H1 (cell line): ENCODE data around the gene APAF1. TPM values are rescaled to one million over a fixed set of nuclear protein-coding genes. Genes with fewer than 3 reads are reported as not detected.

ENCODE experiments used
- CTCF ChIA-PET: fragments of 300-600 bp; sonication (Branson Sonifier 250); formaldehyde crosslinking; loops from one replicate; lab custom pipeline; 2021; ENCODE audit not compliant: partially characterized antibody; lab: Charles Lee
- POLR2A ChIA-PET: fragments of 300-600 bp; sonication (Branson Sonifier 250); formaldehyde crosslinking; loops from one replicate; lab custom pipeline; 2021; ENCODE audit warnings: inconsistent platforms; ENCODE audit not compliant: partially characterized antibody; lab: Charles Lee
- DNase-seq, 2 experiments: peaks; one replicate each; pipeline versions ENCODE4 v3.0.0 to v3.0.0-alpha.2; 2010 to 2022; ENCODE audit warnings: low spot score in 2 of 2, low read depth in 1 of 2, mixed read lengths in 1 of 2
- FAIRE-seq: peaks from 2 replicates; lab custom pipeline; 2011; peaks lifted over from hg19 to GRCh38; lab: Jason Lieb, UNC
- H2AFZ ChIP-seq: 2 replicates; pipeline ENCODE4 v1.8.1; 2012; ENCODE audit warnings: low read length, inconsistent platforms
- H2AK5ac ChIP-seq: 2 replicates; pipeline ENCODE4 v1.6.1; 2013; ENCODE audit warnings: low read depth, low read length
- H2BK120ac ChIP-seq: replicated peaks from 2 replicates; pipeline ENCODE3; 2013; ENCODE audit warnings: low read depth, low read length, inconsistent platforms
- H2BK12ac ChIP-seq: 2 replicates; pipeline ENCODE4 v1.6.1; 2013; ENCODE audit warnings: low read depth, low read length
- H2BK15ac ChIP-seq: 2 replicates; pipeline ENCODE4 v1.6.1; 2013; ENCODE audit warnings: low read length
- H2BK20ac ChIP-seq: 2 replicates; pipeline ENCODE4 v1.6.1; 2013; ENCODE audit warnings: low read length
- H2BK5ac ChIP-seq: 2 replicates; pipeline ENCODE4 v1.6.1; 2013; ENCODE audit warnings: low read depth, low read length
- H3K14ac ChIP-seq: 2 replicates; pipeline ENCODE4 v1.6.1; 2013; ENCODE audit warnings: inconsistent platforms; ENCODE audit not compliant: insufficient read length
- H3K18ac ChIP-seq: 2 replicates; pipeline ENCODE4 v1.6.1; 2013; ENCODE audit warnings: low read length; ENCODE audit errors: extremely low read depth
- H3K23ac ChIP-seq: 2 replicates; pipeline ENCODE4 v1.6.1; 2013; ENCODE audit warnings: inconsistent platforms; ENCODE audit not compliant: insufficient read length
- H3K23me2 ChIP-seq: 2 replicates; pipeline ENCODE4 v1.6.1; 2013; ENCODE audit warnings: low read depth, low read length
- H3K27ac ChIP-seq: 2 replicates; pipeline ENCODE4 v1.6.1; 2011; ENCODE audit warnings: low read depth, low read length, inconsistent platforms
- H3K27me3 ChIP-seq, 4 experiments: replicated peaks in 1 of 4; 1 replicate in 1 of 4; 2 replicates in 3 of 4; pipeline versions ENCODE4 v1.6.1 to v1.8.1; 2011 to 2013; ENCODE audit warnings: low read length in 3 of 4, mild to moderate bottlenecking in 3 of 4, inconsistent platforms in 2 of 4, mixed read lengths in 2 of 4, moderate library complexity in 1 of 4; ENCODE audit not compliant: control insufficient read depth in 3 of 4, insufficient read depth in 3 of 4; ENCODE audit errors: extremely low read depth in 1 of 4
- H3K36me3 ChIP-seq, 4 experiments: 2 replicates each; pipeline versions ENCODE4 v1.6.1 to v1.8.1; 2011 to 2013; ENCODE audit warnings: mild to moderate bottlenecking in 4 of 4, low read length in 3 of 4, moderate library complexity in 2 of 4, control low read depth in 1 of 4, inconsistent platforms in 1 of 4; ENCODE audit not compliant: insufficient read depth in 4 of 4, control insufficient read depth in 2 of 4
- H3K4ac ChIP-seq: replicated peaks from 2 replicates; pipeline ENCODE3; 2013; ENCODE audit warnings: low read length, low read depth, mixed read lengths, inconsistent platforms; ENCODE audit not compliant: insufficient read length
- H3K4me1 ChIP-seq, 4 experiments: replicated peaks in 1 of 4; 1 replicate in 1 of 4; 2 replicates in 3 of 4; pipeline versions ENCODE4 v1.6.1 to v1.8.1; 2011 to 2013; ENCODE audit warnings: low read length in 3 of 4, inconsistent platforms in 2 of 4, mixed read lengths in 1 of 4; ENCODE audit not compliant: insufficient read depth in 4 of 4, control insufficient read depth in 3 of 4
- H3K4me2 ChIP-seq, 2 experiments: 2 replicates each; pipeline versions ENCODE4 v1.6.1 to v1.8.1; 2011 to 2013; ENCODE audit warnings: low read depth in 2 of 2, low read length in 2 of 2, control low read depth in 1 of 2, inconsistent platforms in 1 of 2, mild to moderate bottlenecking in 1 of 2; ENCODE audit not compliant: insufficient read depth in 1 of 2
- H3K4me3 ChIP-seq, 4 experiments: fragments of 200-600, 300-600 bp in 1 of 4; sonication (generic), shearing (Covaris generic), sonication (Bioruptor Twin) in 1 of 4; 2 replicates each; pipeline versions ENCODE4 v1.5.1 to v1.8.1; 2011 to 2016; ENCODE audit warnings: low read length in 4 of 4, low read depth in 3 of 4, control low read depth in 2 of 4, inconsistent platforms in 2 of 4, mild to moderate bottlenecking in 2 of 4, mixed read lengths in 1 of 4, moderate library complexity in 1 of 4; ENCODE audit not compliant: insufficient read depth in 2 of 4; ENCODE audit errors: extremely low read depth in 1 of 4
- H3K56ac ChIP-seq: replicated peaks from 2 replicates; pipeline ENCODE3; 2013; ENCODE audit warnings: low read depth, mild to moderate bottlenecking, mixed read lengths, low read length, inconsistent platforms; ENCODE audit not compliant: insufficient read length
- H3K79me1 ChIP-seq: 2 replicates; pipeline ENCODE4 v1.6.1; 2013; ENCODE audit warnings: low read depth, low read length, control low read depth
- H3K79me2 ChIP-seq, 2 experiments: 2 replicates each; pipeline versions ENCODE4 v1.6.1 to v1.8.1; 2012 to 2013; ENCODE audit warnings: low read length in 2 of 2, mild to moderate bottlenecking in 2 of 2, inconsistent platforms in 1 of 2; ENCODE audit not compliant: insufficient read depth in 2 of 2, control insufficient read depth in 1 of 2
- H3K9ac ChIP-seq, 4 experiments: replicated peaks in 1 of 4; 1 replicate in 1 of 4; 2 replicates in 3 of 4; pipeline versions ENCODE4 v1.6.1 to v1.8.1; 2011 to 2013; ENCODE audit warnings: low read depth in 3 of 4, low read length in 3 of 4, control low read depth in 2 of 4, mild to moderate bottlenecking in 2 of 4, moderate library complexity in 2 of 4, inconsistent platforms in 1 of 4; ENCODE audit errors: extremely low read depth in 1 of 4
- H3K9me3 ChIP-seq, 2 experiments: 2 replicates each; pipeline versions ENCODE4 v1.6.1 to v1.8.1; 2012 to 2013; ENCODE audit warnings: mild to moderate bottlenecking in 2 of 2, moderate library complexity in 2 of 2, control low read depth in 1 of 2, inconsistent platforms in 1 of 2, low read depth in 1 of 2, low read length in 1 of 2, mixed read lengths in 1 of 2; ENCODE audit not compliant: insufficient read depth in 2 of 2
- H4K20me1 ChIP-seq, 2 experiments: replicated peaks in 1 of 2; 2 replicates each; pipeline versions ENCODE3 to v1.8.1; 2011 to 2013; ENCODE audit warnings: inconsistent platforms in 2 of 2, low read length in 2 of 2, mild to moderate bottlenecking in 1 of 2; ENCODE audit not compliant: insufficient read depth in 2 of 2, control insufficient read depth in 1 of 2
- H4K5ac ChIP-seq: 2 replicates; pipeline ENCODE4 v1.6.1; 2013; ENCODE audit warnings: low read length, low read depth, mixed read lengths, inconsistent platforms; ENCODE audit not compliant: insufficient read length
- H4K8ac ChIP-seq: 2 replicates; pipeline ENCODE4 v1.8.0; 2013; ENCODE audit warnings: mild to moderate bottlenecking, moderate library complexity, low read length, inconsistent platforms; ENCODE audit not compliant: insufficient read depth; ENCODE audit errors: extremely low read depth
- H4K91ac ChIP-seq: replicated peaks from 2 replicates; pipeline ENCODE3; 2013; ENCODE audit warnings: low read length, mixed read lengths, inconsistent platforms; ENCODE audit not compliant: insufficient read length
- ASH2L ChIP-seq: fragments of 200-600, 300-600 bp; sonication (generic); IDR thresholded peaks from one replicate; pipeline ENCODE4 v1.7.1; 2017; ENCODE audit warnings: low read length
- CBX8 ChIP-seq: fragments of 300-800, 300-1000 bp; sonication (generic); IDR thresholded peaks from 2 replicates; pipeline ENCODE4 v1.7.1; 2016; ENCODE audit warnings: low read depth, low read length, borderline replicate concordance
- CEBPB ChIP-seq: IDR thresholded peaks from 2 replicates; pipeline ENCODE4 v1.6.1; 2012; ENCODE audit warnings: low read depth, low read length
- CTBP2 ChIP-seq: IDR thresholded peaks from 2 replicates; pipeline ENCODE4 v1.7.0; 2011; ENCODE audit warnings: borderline replicate concordance, mild to moderate bottlenecking, moderate library complexity, mixed read lengths, low read length; ENCODE audit not compliant: insufficient read depth, insufficient read length
- FOSL1 ChIP-seq: IDR thresholded peaks from 2 replicates; pipeline ENCODE4 v1.6.1; 2011; ENCODE audit warnings: mild to moderate bottlenecking, low read depth, low read length, moderate library complexity; ENCODE audit not compliant: insufficient read depth
- MAFK ChIP-seq: IDR thresholded peaks from 2 replicates; pipeline ENCODE4 v1.6.1; 2012; ENCODE audit warnings: low read depth, mild to moderate bottlenecking, improper control_type of control experiment, low read length
- SIN3A ChIP-seq, 2 experiments: IDR thresholded peaks in 1 of 2; conservative IDR thresholded peaks in 1 of 2; 2 replicates each; pipeline ENCODE4 v1.6.1; 2011 to 2012; ENCODE audit warnings: low read length in 2 of 2, improper control_type of control experiment in 1 of 2, low read depth in 1 of 2, mild to moderate bottlenecking in 1 of 2
- SP2 ChIP-seq: IDR thresholded peaks from 2 replicates; pipeline ENCODE4 v1.6.1; 2012; ENCODE audit warnings: mild to moderate bottlenecking, low read length, inconsistent platforms
- SRF ChIP-seq: IDR thresholded peaks from 2 replicates; pipeline ENCODE4 v1.6.1; 2011; ENCODE audit warnings: mild to moderate bottlenecking, low read depth, low read length, moderate library complexity
- TCF12 ChIP-seq: IDR thresholded peaks from 2 replicates; pipeline ENCODE4 v1.6.1; 2011; ENCODE audit warnings: low read depth, mild to moderate bottlenecking, low read length
- TEAD4 ChIP-seq: IDR thresholded peaks from 2 replicates; pipeline ENCODE4 v1.6.1; 2012; ENCODE audit warnings: low read depth, low read length, inconsistent platforms, mixed read lengths
- WGBS, 2 experiments: shearing (Covaris generic) in 1 of 2; methylation state at CpG; one replicate each; pipeline versions ENCODE4 v1.1.6 to v1.1.7; 2013 to 2015; ENCODE audit warnings: low lambda C conversion rate in 2 of 2, mixed read lengths in 2 of 2, inconsistent platforms in 1 of 2, low coverage in 1 of 2, missing lambda C conversion rate in 1 of 2; ENCODE audit not compliant: insufficient replicate concordance in 2 of 2, insufficient coverage in 1 of 2, insufficient read length in 1 of 2; ENCODE audit errors: extremely low coverage in 1 of 2, missing lambda C conversion rate in 1 of 2; 5-methylcytosine and 5-hydroxymethylcytosine counted together
- polyA plus RNA-seq, 7 experiments: library from polyadenylated mRNA; depleted of rRNA in 3 of 7; stranded (reverse) in 5 of 7; unstranded in 2 of 7; fragments of >200 nt in 5 of 7; fragments of 200-250 nt in 2 of 7; gene quantifications; 1 replicate in 5 of 7; 2 replicates in 1 of 7; 4 replicates in 1 of 7; pipeline versions ENCODE4 v1.2.1 to v1.2.3, GENCODE V29; 2011 to 2013; ENCODE audit warnings: missing spikeins in 2 of 7, mixed read lengths in 2 of 7
- total RNA-seq: library from RNA; stranded (reverse); fragmentation: NEBNext Ultra II Directional; extraction: Animal tissue kit (Norgen Biotek cat#: 25700); gene quantifications from 2 replicates; pipeline ENCODE4 v1.2.1, GENCODE V29; 2021
- TF ChIP-seq, protein P1 (sequence below): IDR thresholded peaks from 2 replicates; pipeline ENCODE4 v1.6.1; 2012; ENCODE audit warnings: inconsistent platforms

The APAF1 gene
- total and polyA plus RNA-seq, 2 of the 8 experiments (the other 6 are each of a cell fraction or from before 2014, with no cell fraction given), result 4.7 to 22.6 TPM

DNA sequence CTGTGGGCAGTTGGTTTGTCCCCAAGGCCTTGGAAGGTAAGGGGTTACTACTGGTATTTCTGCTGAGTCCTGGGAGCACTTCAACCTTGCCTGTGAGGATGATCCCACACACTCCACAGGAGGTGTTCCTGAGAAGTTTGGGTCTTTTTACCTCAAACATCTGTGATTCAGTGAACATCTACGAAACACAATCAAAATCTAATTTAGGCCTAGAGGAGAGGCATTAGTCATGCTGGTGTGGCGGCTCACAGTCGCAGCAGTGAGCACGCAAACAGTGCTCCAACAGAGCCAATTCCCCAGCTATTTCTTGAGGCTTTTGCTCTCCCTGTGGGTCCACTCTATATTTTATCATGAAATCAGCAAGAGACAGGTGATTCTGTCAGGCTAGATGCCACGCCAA is 107.6 kb downstream of the APAF1 start:
- Histone ChIP-seq H3K79me2 (no peaks in the 10 kb centered on the region), H3K27ac (no peak overlapping the region), H3K23ac (no peak overlapping the region), H3K4me1 (no peaks in the 10 kb centered on the region; a peak in 1 of 7 replicates), H2BK120ac (no peak overlapping the region), H2AK5ac (no peak overlapping the region), H2BK20ac (no peak overlapping the region), H3K27me3 (no peaks in the 10 kb centered on the region), H2BK12ac (no peak overlapping the region), H3K18ac (no peak overlapping the region), H2BK5ac (no peak overlapping the region), H3K4ac (no peak overlapping the region), H4K20me1 (no peaks in the 10 kb centered on the region), H3K79me1 (no peaks in the 10 kb centered on the region), H3K4me2 (no peak overlapping the region), H4K5ac (no peak overlapping the region), H3K56ac (no peak overlapping the region), H4K8ac (no peak overlapping the region), H3K36me3 (no peaks in the 10 kb centered on the region), H2AFZ (no peak overlapping the region), H4K91ac (no peak overlapping the region), H3K9ac (no peak overlapping the region), H3K4me3 (no peak overlapping the region), H2BK15ac (no peak overlapping the region), H3K14ac (no peak overlapping the region), H3K23me2 (no peaks in the 10 kb centered on the region), H3K9me3 (no peaks in the 10 kb centered on the region)
- no peak for FAIRE-seq
- DNase-seq, result no peak
- ChIA-PET CTCF (interaction anchor here (0.7 to 4.4 kb wide), 8 partner anchors 9 to 309 kb away, joined by 3 to 25 read pairs (median 6); no protein-coding TSS in a partner anchor), POLR2A (interaction anchor here (0.7 to 0.8 kb wide), 2 partner anchors 74 to 213 kb away, joined by 3 to 5 read pairs; no protein-coding TSS in a partner anchor)
- WGBS, 2 experiments, result 81% methylated on average over 5 of the region's 5 CpGs; no CpG with 5 or more reads in 1 of the 2 experiments
- no peak for TF ChIP-seq SP2
- no peak for TF ChIP-seq TCF12
- no peak for TF ChIP-seq ASH2L
- TF ChIP-seq CBX8, result no peak
- no peak for TF ChIP-seq TEAD4
- TF ChIP-seq CEBPB, result no peak
- no peak for TF ChIP-seq SIN3A (conservative IDR thresholded peaks at IDR 0.05 in 1 of 2, IDR thresholded peaks at IDR 0.05 in 1 of 2; ENCODE audit: low read depth in 1 of 2, low read length in 2 of 2)
- TF ChIP-seq, protein P1, sequence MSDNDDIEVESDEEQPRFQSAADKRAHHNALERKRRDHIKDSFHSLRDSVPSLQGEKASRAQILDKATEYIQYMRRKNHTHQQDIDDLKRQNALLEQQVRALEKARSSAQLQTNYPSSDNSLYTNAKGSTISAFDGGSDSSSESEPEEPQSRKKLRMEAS, result no peak
- no peak for TF ChIP-seq MAFK
- TF ChIP-seq SRF, result no peak
- TF ChIP-seq FOSL1, result no peak
- TF ChIP-seq CTBP2, result no peak
